DMS53 treated with DMSO at 0.1 percent for 48 hours (cell line): Measurements from ENCODE around the gene LGALS14.
"Not testable (repeated sequence)": the region's sequence is repeated elsewhere in the genome, so short reads cannot be mapped to it uniquely, and the experiment has no call there.

Experiments
- DNase-seq: peaks from one replicate; lab custom pipeline; 2025; ENCODE audit not compliant: unreplicated experiment; lab: John Stamatoyannopoulos, UW

Gene LGALS14

GRCh38 chr19:39692822-39693221, 11.5 kb upstream of the LGALS14 start:
- no peak for DNase-seq

DNA sequence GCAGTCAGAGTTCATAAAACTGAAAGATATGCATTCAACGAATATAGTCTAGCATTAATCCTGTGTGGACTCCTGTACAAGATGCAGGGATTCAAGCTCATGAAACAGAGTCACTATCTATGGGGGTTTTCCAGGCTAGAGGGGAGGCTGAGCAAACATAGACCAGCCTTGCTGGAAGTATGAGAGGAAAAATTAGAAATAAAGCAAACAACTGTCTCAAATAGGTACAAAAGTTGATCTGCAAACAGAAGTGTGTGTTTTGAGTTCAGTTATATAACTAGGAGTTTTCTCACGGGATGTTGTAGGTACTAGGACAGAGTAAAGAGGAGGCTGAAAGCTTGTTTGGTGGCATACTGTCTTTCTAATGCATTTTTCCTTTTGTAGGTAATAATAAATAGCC, 8.5 kb upstream of the LGALS14 start:
- DNase-seq, result no peak

- no peak for DNase-seq
Observed at GRCh38 chr19:39696387-39696786, 7.9 kb upstream of the LGALS14 start.

DNA sequence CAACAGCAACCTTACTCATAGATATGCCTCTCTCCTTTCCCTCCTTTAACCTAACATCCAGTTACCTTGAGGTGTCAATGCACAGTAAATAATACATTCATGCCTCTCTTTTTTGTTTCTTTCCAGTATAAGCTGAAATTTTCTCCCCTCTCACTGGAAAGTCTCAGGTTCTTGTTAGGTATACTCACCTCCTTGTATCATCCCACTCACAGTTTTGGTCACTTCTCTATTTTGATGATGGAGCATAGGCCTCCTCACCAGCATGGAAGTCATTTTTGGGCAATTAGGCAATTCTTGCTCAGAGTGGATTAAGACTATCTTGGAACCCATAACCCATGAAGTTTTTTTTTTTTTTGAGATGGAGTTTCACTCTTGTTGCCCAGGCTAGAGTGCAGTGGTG, 5.7 kb upstream of the LGALS14 start:
- no peak for DNase-seq

- DNase-seq, result no peak
Observed at GRCh38 chr19:39701291-39701690, 3.0 kb upstream of the LGALS14 start.

DNA sequence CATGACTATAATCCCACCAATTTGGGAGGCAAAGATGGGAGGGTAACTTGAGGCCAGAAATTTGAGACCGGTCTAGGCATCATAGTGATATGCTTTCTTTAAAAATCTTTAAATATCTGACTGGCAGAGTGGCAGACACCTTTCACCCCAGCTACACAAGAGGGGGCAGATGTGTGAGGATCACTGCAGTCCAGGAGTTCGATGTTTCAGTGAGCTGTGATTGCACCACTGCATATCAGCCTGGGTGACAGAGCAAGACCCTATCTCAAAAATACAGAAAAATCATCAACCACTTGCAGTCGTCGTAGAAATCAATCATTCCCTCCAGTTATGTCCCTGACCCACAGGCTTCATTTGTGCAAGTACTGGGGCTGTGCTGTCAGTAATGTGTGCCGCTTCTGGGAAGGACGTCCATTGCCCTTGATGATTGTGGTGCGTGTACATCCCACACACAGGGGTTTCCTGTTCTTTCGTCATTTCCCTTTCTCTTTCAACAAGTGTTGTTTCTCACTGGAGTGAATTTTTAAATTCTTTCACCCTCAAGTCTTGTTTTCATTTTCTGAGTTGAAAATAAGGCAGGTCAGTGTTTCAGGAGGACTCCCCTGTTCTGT, 1.4 kb downstream of the LGALS14 start:
- no peak for DNase-seq

- DNase-seq, result no peak
Observed at GRCh38 chr19:39708594-39708993, 4.3 kb downstream of the LGALS14 start.

DNA sequence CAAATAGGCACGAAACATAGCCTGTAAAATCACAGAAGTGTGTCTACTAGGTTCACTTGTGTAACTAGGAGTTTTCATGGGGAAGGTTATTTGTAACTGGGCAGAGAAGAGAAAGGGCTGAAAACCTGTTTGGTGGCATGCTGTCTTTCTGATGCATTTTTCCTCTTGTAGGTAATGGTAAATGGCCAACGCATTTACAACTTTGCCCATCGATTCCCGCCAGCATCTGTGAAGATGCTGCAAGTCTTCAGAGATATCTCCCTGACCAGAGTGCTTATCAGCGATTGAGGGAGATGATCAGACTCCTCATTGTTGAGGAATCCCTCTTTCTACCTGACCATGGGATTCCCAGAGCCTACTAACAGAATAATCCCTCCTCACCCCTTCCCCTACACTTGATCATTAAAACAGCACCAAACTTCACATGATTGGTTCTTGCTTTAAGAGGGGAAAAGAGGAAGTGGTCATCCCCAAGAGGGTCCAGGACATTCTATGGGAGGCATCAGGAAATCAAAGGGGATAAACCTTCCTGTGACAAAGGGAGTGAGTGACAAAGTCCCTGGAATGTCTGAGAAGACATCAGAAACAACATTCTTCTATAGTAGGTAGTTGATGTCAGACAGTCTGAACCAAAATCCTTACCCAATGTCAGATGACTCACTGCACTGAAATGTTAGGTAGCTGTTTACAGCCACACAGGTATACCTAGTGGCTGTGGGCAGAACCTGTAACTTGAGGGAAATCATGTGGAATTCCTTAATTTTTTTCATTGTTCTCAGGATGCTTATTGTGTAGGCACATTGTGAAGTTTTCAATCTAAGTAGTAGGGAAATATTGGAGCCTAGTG, 5.0 kb downstream of the LGALS14 start:
- no peak for DNase-seq

DNA sequence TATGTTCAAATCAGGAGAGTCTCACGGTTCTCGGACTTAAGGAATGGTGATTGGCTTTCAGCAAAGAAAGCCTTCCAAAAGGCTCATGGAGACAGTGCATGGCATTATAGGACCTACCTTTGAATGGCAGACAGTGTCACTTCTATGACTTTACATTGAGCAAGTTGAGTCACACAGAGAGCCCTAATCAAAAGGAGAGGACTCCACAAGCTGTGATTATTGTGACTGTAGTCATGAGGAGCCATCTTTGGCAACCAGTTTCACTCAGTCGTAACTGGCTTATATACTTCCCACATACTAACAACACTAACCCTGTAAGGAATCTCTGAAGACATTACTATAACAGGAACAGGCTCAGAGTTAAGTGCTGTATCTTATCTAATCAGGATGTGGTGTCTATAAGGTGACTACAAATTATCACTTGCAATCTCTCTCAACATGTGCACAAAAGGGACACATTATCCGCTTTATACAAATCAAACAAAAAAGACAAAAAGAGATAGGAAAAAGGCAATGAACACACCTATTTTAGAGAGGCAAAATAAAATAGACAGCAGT, 6.1 kb downstream of the LGALS14 start:
- no peak for DNase-seq

GRCh38 chr19:39720144-39720543, 15.9 kb downstream of the LGALS14 start:
- not testable (repeated sequence) for DNase-seq

GRCh38 chr19:39725995-39726394, 21.7 kb downstream of the LGALS14 start:
- DNase-seq, result no peak

DNA sequence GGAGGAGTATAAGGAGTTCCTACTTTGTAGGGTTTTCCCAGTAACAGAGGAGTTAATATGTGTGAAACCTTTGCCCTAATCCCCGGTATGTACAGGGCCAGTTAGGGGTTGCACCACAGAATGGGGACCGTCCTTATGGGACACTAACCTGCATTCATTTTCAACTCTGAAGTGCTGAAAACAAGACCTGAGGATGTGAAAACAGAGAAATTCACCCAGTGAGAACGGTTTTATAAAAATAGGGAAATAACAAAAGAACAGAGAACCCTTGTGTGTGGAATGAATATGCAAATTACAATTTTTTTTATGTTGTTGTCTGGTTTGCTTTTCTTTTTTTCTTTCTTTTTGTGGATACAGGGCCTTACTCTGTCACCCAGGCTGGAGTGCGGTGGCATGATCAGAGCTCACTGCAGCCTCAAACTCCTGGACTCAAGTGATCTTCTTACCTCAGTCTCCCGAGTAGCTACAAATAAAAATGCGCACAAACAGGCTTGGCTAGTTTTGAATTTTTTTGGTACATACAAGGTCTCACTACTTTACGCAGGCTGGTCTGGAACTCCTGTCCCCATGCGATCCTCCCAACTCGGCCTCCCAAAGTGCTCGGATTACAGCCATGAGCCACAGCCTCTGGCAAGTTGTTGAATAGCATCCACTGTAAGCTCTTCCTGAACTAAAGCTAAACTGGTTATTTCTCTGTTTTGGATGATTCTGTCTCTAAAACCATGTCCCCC, 23.0 kb downstream of the LGALS14 start:
- DNase-seq, result no peak

DNA sequence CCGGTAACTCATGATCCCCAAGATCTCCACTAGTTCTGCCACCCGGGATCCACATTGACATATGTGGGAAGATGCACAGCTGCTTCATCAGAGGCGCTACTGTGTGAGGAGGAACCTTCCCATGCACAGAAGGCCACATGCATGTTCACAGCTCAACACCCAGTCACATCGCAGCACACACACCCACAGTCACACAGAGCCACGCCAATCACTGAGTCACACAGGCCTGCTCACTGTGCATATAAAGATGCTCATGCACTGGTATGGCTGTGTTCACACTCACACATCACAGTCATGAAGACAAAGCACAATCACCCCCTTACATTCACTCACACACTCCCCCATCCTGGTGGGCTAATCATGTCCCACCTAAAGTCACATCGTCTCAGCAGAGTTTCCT, 23.8 kb downstream of the LGALS14 start:
- no peak for DNase-seq

DNA sequence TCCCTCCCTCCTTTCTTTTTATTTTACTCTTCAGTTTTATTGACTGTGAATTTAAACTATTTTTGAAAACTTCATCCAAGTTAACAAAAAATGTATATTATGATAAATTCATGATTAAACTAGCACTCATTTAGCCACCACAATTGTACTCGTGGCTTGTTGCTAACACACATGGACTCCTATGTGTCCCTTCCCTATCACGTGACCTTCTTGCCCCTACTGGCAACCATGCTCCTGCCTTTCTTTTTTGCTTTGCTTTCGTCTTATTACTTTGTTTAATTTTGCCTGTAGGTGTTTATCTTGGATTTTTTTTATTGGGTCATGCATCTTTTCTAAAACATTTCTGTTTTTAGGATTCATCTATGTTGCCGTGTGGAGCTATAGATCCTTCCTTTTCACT, 25.3 kb downstream of the LGALS14 start:
- no peak for DNase-seq

DNA sequence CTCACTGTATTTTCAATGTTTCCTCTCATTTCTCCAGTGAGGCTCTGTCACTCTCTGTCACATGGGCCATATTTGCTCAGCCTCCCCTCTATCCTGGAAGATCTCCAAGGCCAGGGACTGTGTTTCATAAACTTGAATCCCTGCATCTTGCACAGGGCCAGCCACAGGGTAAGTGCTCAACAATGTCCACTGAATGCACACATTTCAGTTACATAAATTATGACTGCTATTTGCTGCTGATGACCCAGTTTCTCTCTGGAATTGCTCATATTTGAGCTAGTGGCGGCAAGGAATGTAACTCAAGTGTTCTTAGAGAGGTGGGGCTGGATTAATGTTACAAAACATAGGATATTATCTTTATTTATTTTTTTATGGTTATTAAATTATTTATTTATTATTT, 27.4 kb downstream of the LGALS14 start:
- peak; percentile 4 for DNase-seq

DNA sequence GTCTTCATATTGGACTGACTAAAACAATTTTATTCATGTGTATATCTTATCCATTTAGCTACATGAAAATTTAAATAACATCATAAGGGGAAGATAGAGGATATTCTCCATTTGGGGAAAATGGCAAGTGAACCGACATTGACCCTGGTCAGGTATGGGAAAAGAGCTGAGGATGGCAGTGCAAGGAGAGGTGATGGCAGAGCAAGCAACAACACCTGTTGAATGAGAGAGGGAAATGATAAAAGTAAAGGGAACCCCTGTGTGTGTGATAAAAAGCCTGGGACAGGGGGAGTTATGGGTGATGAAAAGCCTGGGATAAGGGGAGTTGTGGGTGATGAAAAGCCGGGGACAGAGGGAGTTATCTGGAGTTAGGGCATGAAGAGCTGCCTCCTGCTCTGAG, 29.6 kb downstream of the LGALS14 start:
- no peak for DNase-seq

DNA sequence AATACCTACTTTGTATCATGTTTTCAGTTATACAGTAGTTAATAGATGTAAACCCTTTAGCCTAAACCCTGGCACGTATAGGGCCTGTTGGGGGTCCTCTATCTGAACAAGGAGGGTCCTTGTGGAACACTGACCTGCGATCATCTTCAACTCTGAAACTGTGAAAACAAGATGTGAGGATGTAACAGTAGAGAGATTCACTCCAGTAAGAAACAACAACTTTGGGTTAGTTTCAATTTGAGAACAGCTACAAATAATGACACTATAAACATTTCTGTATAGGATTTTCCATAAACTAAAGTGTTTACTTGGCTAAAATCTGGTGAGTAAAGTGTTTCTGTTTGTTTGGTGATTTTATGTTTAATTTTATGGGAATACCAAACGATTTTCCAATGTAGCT, 31.4 kb downstream of the LGALS14 start:
- no peak for DNase-seq

- no peak for DNase-seq
Observed at GRCh38 chr19:39736088-39736487, 31.8 kb downstream of the LGALS14 start.

GRCh38 chr19:39737351-39737750, 33.1 kb downstream of the LGALS14 start:
- no peak for DNase-seq

DNA sequence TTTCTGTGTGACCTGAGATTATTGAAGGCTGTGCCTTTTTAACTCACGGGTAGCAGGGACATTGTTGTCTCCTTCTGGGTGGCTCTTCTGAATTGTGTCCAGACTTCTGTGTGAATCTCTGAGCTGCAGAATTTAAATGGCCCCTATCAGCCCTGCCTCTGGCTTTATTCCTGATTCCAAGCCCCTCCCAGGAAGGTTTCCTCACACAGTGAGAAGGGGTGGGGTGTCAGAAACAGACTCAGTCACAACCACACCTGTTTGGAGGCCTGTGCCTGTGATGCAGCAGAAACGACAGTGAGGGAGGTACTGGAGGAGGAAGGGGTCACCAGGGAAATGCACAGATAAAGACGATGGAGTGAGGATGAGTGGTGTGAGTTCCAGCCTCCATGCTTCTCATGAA, 33.6 kb downstream of the LGALS14 start, which contains the start of gene CLC:
Gene CLC, minus strand, starts transcription at position 139 of the 400 bp plus-strand sequence. Its CDS starts 77 bp downstream, at position 62.
- DNase-seq, result no peak

GRCh38 chr19:39738814-39739213, 34.5 kb downstream of the LGALS14 start:
- DNase-seq, result no peak

- no peak for DNase-seq
Observed at GRCh38 chr19:39740395-39740794, 36.1 kb downstream of the LGALS14 start.
